Hematopoietic multipotent progenitor cell treated with erythropoietin and hydrocortisone succinate and interleukin-3 and kit ligand, for 6 days (in vitro differentiated cells): ENCODE results near the gene ABAT.

Experiments used
- DNase-seq: peaks from one replicate; pipeline ENCODE4 v3.0.0-alpha.2; 2015

The ABAT gene

DNA sequence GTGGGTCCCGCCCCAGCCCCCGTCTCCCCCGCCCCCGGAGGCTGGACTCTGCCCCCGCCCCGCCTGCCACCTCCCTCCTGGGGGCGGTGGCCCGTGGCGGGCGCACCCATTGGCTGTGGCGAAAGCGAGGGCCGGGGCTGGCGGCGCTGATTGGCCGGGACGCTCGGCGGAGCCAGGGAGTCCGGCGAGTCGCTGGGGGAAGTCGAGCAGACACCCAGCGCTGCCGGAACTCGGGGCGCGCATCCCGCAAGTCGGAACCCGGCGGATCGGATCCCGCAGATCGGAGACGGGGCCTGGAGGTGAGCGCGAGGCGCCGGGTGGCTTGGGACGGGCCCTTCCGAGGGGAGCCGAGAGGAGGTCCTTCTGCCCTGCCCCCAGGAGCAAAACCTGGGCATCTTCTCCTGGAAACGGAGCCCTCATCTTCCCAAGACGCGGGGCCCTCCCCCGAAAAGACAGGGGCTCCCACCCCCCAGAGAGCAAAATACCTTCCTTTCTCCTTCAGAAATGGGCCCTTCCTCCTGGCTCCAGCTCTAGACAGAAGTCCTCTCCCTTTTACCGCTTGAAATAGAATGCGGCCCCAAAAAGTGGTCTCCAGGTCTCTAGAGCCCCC is at the start of gene ABAT:
ABAT (plus strand) TSS at position 205 of the 610 bp plus-strand sequence. CDS start 61,123 bp downstream, outside the sequence.
- peak; percentile 91 for DNase-seq

DNA sequence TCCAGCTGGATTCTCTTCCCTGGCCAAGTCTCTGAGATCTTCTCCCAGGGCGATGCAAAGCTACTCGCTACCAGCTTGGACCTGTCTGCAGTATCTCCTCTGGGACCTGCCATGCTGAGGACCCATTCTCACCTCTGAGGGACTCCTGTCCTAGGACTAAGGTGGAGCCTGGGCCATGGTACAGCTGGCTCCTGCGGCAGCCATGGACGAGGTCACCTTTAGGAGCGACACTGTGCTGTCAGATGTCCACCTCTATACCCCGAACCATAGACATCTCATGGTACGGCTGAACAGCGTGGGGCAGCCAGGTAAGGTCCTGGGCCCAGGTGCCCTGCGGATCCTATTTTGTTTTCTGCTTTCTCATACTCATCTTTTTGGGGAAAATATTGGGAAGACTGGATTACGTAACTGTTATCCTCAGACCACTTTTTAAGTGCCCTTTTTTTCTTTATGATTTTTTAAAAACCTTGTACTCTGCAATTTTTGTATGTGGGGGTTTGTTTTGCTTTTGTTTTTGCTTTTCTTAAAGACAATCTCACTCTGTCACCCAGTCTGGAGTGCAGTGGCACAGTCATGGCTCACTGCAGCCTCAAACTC is 48.8 kb upstream of the ABAT start:
- DNase-seq = no peak

DNA sequence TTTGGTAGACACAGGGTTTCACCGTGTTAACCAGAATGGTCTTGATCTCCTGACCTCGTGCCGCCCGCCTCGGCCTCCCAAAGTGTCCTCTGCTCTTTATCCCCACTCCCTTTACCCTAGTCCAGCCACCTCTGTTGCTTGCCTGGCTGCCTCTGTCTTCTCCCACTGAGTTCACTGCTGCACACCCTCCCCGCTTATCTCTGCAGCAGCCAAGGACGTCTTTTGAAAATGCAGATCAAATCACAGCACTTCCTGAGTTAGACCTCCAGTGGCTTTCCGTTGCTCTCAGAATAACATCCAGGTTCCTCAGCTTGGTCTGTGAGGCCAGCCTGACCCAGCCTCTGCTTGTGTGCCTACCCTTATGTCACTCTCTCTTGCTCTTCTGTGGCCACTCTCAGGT is 47.5 kb upstream of the ABAT start:
- DNase-seq = no peak

DNA sequence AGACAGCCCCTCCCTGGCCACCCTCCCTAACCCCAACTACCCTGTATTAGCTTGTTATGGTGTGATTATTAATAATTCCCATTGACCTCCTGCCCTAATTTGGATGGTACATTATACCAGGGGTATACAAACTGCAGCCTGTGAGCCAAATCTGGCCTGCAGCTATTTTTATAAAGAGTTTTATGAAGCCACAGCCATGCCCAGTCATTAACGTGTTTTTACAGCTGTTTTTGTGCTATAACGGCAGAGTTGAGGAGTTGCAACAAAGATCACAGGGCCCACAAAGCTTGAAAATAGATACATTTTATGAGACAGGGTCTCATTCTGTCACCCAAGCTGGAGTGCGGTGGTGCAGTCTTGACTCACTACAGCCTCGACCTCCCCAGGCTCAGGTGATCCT is 47.0 kb upstream of the ABAT start:
- no peak for DNase-seq

DNA sequence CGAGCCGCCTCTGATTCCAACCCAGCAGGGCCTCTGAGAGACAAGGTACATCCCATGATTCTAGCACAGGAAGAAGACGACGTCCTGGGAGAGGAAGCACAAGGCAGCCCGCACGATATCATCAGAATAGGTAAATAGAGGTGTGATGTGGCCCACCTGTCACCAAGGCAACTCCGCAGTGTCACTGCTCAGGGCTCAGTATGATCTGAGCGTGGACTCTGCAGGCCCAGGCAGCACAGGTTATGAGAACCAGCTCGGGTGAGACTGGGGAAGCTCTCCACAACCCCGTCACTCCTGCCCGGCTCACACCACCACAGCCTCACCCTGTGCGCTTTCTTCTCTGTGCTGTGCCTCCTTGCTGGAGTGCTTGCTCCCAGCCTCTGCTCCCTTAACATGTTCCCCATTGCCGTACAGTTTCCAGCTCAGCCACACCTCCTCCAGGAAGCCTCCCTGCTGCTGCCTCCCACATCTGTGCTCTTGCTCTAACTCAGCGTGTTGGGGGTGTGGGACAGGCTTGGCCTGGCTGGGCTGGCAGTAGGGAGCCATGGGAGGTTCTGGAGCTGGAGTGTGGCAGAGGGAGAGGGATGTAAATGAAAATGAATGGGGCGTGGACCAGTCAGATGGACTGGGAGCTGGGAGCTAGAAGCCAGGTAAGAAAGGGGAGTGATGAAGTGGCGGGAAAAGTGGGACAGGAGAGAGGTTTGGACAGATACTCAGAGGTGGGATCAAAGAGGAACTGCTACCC is 45.3 kb upstream of the ABAT start:
- no peak for DNase-seq

DNA sequence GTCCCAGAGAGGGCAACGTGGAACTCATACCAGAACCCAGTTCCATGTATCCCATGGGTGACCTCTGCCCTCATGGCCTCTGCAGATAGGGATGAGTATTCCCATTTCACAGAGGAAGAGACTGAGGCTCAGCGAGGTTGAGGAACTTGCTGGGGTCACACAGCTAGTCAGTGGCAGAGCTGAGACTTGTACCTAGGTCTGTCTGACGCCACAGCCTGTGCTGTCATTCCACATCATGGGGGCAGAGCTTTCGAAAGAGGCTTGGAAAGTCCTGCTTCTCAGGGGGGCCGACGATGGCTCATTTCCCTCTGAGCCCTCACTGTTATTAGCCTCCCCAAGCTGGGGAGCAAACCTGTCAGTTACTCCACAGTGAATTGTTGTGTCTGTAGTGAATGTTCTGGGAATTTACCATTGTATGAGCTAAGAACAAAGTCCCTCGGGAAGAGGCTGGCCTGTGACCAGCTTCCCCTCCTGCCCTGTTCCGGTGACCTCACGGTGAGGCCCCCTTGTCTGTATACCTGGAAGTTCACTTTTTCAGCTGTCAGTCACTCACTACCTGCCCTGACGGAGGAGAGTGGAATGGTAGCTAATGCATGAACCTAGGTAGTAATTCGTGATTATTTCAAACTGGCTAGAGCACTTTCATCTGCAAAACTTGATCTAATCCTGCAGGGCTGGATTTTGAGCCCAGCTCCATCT is 44.0 kb upstream of the ABAT start:
- no peak for DNase-seq

DNA sequence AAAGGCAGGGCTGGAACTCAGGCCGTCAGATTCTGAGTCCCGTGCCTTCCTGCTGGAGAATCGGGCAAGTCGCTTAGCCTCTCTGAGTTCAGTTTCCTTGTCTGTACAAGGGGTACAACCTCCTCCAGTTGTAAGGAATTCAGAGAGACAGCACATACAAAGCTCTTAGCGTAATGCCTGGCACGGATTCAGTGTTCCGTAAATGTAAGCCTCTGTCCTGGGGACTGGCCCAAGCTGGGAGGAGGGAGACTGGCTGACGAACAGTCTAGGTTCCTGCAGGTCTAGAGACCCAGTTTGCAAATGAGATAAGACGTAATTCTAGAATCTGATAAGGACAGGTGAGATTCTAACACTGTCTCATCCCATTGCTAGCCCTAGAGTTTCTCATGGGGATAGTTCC is 43.0 kb upstream of the ABAT start:
- no peak for DNase-seq

DNA sequence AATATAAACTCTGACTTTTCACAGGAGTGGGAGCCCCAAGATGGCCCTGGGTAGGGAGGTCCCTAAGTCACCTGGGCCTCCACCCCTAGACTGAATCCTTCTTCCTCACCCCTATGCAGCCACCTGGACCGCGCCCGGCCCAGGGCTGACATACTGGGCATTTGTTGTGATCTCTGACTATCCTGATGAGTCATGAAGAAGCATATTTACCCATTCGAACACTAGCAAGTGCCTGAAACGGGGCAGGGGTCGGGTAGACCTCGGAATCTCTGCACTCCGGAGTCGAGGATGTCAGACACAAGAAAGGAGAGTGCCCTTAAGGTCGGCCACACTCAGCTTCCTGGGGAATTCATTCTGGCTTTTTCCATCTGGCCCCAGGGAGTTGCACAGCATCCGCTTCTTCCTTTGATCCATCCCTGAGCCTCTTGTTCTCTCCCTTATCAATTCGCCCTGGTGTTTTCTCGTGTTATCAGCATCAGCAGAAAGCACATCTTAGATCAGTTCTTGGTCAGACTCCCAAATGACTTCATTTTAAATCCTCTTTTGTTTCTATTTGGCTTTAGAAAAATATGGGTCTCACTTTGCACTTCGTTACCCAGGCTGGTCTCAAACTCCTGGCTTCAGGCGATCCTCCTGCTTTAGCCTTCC is 42.5 kb upstream of the ABAT start:
- peak; percentile 40 for DNase-seq

DNA sequence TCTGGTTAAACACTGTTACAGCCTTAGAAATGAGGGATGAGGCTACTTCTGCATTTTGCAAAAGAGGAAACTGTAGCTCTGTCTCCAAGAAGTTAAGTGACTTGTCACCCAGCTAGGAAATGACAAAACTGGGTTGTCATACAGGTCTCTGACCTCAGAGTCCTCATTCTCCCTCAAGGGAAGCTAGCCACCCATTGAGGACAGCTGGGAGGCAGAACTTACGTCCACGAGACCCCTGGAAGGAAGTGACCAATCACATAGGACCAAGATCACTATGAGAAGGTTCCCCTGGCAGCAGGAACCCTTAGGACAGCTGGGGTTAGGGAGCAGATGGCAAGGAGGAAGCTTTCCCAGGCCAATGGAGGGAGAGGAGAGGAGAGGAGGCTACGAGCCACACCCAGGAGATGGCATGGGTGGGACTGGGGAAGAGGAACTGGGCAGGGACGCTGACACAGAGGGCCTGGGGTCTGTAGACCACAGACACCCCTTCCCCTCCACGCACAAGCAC is 41.7 kb upstream of the ABAT start:
- DNase-seq = peak; percentile 80

DNA sequence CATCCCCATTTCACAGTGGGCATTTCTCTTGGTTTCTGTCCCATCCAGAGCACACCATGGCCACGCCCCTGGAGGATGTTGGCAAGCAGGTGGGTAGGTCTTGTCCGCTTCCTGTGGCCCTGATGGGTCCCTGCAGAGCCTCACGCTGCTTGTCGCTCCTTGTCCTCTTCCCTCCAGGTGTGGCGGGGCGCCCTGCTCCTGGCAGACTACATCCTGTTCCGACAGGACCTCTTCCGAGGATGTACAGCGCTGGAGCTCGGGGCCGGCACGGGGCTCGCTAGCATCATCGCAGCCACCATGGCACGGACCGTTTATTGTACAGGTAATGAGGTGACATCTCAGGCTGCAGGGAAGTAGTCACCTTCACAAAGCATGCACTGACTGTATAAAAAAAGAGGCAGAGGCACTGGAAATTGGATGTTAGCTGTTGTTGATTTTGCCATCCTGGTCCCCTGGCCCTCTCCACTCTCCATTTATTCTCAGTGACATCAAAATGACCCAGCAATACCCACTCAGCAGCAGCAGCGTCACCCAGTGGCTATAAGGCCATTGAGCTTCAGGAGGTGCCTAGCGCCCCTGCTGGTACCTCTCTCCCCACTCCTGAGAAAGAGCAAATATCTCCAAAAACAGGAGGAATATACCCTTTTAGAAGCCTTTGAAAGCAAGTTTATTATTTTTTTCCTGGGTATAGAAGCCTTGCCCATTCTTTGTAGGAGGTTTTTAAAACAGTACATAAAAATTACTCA is 39.3 kb upstream of the ABAT start:
- peak; percentile 39 for DNase-seq

DNA sequence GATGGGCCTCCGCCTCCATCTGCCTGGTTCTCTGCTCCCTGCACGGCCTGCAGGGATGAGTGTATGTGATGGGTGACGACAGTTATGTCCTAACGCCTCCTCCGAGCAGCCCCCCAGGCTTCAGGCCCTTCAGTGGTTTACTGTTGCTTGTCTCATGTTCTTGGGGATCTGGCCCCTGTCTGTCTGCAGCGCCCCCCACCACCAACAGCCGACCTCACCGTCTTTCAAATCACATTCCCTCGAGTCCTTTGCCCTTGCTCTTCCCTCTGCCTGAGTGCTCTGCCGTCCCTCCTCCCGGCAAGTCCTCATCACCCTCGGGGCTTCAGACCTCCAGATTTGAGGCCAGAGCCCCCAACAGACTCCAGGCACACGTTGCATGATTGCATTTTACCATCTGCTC is 34.7 kb upstream of the ABAT start:
- DNase-seq = no peak

DNA sequence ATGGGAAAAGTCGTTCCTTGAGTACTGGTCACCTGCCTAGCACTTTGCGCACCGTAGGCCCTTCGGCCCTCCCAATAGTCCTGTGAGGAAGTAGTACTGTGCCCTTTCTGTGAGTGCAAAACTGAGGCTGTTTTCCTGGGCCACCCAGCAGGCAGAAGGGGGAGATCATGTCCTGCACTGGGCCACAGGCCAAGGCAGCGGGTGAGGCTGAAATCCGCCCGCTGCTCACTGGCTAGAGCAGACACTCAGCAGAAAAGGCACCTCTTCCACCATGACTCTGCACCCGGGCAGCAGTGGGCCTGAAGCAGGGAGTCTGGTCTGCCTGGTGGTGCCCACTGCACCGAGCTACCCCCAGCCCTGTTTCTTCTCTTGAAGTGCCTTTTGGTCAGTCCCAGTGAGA is 32.7 kb upstream of the ABAT start:
- peak; percentile 74 for DNase-seq

DNA sequence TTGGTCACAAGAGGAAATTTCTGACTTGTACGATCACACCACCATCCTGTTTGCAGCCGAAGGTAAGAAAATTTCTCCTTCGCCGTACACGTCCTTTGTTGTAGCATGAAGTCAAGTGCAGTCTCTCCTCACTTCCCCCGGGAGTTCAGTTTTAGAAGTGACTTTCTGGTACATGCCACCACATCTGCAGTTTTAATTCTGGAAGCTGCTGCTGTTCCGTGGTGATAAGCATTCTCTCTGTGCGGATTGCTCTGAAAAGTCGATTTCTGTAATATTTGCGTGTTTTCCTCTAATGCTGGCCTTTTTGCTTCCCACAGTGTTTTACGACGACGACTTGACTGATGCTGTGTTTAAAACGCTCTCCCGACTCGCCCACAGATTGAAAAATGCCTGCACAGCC is 32.3 kb upstream of the ABAT start:
- peak; percentile 27 for DNase-seq

DNA sequence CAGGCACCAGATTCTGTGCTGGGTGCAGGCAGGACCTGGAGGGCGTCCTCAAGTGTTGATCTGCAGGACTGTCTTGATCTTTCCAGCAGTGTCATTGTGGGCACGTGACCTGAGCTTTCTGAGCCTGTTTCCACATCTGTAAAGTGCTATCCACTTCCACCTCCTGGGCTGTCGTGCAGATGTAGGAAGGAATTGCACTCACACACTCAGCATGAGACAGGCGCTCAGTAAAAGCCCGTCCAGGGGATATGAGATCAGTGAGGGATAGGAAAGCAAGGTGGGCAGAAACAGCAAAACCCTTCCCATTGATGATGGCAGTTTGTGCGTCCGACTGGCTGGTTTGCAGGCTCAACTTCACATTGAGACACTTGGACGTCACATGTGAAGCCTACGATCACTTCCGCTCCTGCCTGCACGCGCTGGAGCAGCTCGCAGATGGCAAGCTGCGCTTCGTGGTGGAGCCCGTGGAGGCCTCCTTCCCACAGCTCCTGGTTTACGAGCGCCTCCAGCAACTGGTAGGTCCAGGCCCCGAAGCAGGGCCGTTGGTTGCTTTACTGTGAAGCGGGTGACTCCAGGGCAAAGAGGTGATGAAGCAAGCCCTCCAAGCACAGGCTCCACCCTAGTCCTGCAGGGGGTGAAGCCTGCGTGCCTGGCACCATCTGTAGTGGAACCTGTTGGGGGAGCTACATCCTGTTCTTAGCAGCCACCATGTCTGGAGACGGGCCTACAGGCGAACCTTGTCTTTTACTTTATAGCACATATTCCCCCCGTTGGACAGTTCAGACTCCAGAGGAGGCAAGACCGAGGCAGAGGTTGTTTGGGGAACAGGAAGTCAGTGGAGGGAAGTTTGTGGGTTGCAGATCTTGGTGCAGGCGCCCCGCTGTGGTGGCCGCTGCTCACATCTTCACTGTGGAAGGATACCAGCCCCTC is 29.9 kb upstream of the ABAT start:
- peak; percentile 68 for DNase-seq

DNA sequence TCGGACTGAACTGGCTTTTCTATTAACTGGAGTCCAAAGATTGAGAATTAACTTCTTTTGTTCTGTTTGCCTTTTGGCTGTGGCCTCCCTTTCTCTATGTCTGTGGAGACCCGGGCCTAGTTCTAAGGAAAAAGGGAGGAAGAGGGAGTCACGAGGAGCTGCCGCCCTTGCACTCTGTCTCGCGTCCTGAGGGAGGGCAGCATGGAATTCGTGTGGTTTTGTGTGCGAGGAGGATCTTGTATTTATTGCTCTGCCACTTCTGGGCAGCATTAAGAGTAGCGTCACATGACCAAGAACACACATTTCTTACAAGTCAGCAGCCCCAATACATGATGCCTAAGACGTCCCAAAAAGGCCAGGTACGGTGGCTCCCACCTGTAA is 29.3 kb upstream of the ABAT start:
- no peak for DNase-seq

DNA sequence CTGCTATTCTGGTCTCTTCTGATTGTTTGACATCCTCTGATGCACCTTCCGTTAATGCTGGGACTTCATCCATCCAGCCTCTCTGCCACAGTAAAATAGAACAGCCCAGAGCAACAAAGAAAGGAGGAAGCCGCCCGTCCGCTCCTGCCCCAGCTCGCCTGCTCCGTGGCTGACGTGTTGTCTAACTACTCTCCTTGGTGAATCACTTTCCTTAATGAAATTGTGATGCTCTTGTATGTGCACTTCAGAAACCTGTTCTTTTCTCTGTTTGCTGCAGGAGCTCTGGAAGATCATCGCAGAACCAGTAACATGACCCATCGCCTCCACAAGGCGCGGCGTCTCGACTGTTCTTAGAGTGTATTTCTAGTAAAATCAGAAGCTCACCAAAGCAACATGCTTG is 28.6 kb upstream of the ABAT start:
- no peak for DNase-seq

DNA sequence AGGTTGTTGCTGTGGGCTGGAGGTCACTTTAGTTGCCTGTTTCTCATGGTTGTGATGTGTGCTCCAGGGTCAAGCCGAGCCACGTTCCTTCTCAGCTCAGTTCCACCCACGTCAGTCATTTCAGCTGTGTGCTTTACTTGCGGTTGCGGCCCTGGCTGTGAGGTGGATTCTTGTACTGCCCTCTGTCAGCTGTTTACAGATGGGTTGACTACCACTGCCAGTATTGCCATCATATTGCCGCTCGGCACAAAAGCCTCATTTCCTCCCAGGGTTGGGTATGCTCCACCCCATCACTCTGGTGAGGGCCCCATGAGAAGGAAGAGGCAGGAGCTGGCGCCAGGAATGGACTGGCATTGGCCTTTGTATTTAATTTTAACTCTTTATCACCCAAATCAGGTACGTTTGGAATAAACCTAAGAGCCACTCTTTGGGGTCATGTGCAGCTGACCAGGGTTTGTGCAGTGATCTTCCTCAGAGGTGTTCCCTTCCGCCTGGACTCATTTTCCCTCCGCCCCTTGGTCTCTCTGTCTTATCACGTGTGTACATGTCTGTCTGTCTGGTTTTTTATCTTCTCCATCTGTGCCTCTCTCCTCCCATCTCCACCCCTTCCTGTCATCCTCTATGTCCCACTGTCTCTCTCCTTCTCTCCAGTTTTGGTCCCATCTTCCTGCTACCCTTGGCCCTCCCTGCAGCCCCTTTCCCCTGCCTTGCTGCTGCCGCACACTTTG is 27.9 kb upstream of the ABAT start:
- DNase-seq = peak; percentile 88

DNA sequence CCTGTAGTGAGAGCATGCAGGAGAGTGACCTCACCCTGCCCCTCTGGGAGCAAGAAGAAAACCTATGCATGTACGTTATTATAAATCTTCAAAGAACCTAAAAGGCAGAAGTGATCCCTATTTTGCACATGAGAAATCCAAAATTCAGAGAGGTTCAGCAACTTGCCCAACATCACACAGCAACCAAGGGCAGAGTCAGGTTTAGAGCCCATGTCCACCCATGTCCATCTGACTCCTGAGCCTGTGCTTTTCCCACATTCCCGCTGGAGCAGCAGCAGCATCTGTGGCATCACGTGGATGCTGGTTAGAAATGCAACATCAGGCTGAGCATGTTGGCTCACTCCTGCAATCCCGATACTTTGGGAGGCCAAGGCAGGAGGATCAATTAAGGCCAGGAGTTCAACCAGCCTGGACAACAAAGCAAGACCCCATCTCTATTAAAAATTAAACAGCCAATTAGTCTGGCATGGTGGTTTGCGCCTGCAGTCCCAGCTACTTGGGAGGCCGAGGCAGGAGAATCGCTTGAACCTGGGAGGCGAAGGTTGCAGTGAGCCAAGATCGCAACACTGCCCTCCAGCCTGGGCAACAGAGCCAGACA is 26.6 kb upstream of the ABAT start:
- DNase-seq = no peak

DNA sequence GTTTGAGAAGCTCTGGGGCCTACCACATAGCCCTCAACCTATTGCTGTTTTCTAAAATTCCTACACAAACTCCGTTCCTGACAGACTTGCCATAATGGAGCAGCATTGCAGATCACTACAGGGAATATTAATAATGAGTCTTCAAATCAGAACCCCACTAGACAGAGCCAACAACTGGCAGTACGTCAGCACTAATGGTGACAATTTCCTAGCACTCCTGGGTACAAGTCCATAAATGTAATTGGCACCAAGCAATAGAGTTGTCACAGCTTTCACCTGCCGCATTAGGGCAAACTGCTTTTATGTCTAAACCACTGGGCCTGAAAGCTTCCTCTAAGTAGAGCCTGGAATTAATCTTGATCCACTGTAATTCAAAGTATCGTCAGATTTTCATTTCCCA is 25.5 kb upstream of the ABAT start:
- DNase-seq = no peak
